Neural cell (in vitro differentiated cells): Measurements from ENCODE around the gene DSTN. TPM values are rescaled to one million over a fixed set of nuclear protein-coding genes. Genes with fewer than 3 reads are reported as not detected.

ENCODE experiments used
- H2AFZ ChIP-seq: fragments of 200-600, 300-800 bp; sonication (generic), shearing (Covaris generic); 2 replicates; pipeline ENCODE4 v1.6.0; 2014; ENCODE audit warnings: low read depth, mild to moderate bottlenecking, antibody characterized with exemption, low read length, moderate library complexity
- H3F3A ChIP-seq: fragments of 200-600 bp; shearing (Covaris generic); 2 replicates; pipeline ENCODE4 v1.6.1; 2016; ENCODE audit warnings: mild to moderate bottlenecking, moderate library complexity, mixed read lengths, antibody characterized with exemption, low read length; ENCODE audit not compliant: insufficient read depth, poor library complexity, severe bottlenecking
- H3K27ac ChIP-seq: fragments of 200-600, 300-800 bp; sonication (generic), shearing (Covaris generic); 2 replicates; pipeline ENCODE4 v1.5.1; 2014; ENCODE audit warnings: mild to moderate bottlenecking, low read length, moderate library complexity
- H3K27me3 ChIP-seq: fragments of 300-800, 200-600 bp; sonication (generic), shearing (Covaris generic); 2 replicates; pipeline ENCODE4 v1.6.0; 2014; ENCODE audit warnings: mild to moderate bottlenecking, low read depth, low read length, moderate library complexity; ENCODE audit not compliant: insufficient read depth
- H3K36me3 ChIP-seq: fragments of 300-800, 200-600 bp; sonication (generic), shearing (Covaris generic); 2 replicates; pipeline ENCODE4 v1.5.1; 2014; ENCODE audit warnings: mild to moderate bottlenecking, antibody characterized with exemption, low read length, moderate library complexity; ENCODE audit not compliant: insufficient read depth
- H3K4me2 ChIP-seq: fragments of 300-800, 200-600 bp; sonication (generic), shearing (Covaris generic); 2 replicates; pipeline ENCODE4 v1.6.0; 2014; ENCODE audit warnings: mild to moderate bottlenecking, low read length
- H3K4me3 ChIP-seq: fragments of 300-800, 200-600 bp; sonication (generic), shearing (Covaris generic); 2 replicates; pipeline ENCODE4 v1.5.1; 2014; ENCODE audit warnings: mild to moderate bottlenecking, low read length, moderate library complexity
- H3K79me2 ChIP-seq: fragments of 200-600 bp; shearing (Covaris generic); replicated peaks from 2 replicates; pipeline ENCODE4 v1.6.0; 2014; ENCODE audit warnings: mild to moderate bottlenecking, low read length, moderate library complexity; ENCODE audit not compliant: insufficient read depth
- H3K9ac ChIP-seq: fragments of 300-800, 200-600 bp; sonication (generic), shearing (Covaris generic); 2 replicates; pipeline ENCODE4 v1.6.1; 2016; ENCODE audit warnings: mild to moderate bottlenecking, low read length, mixed read lengths
- H3K9me2 ChIP-seq: fragments of 200-600 bp; shearing (Covaris generic); 2 replicates; pipeline ENCODE4 v1.6.1; 2016; ENCODE audit warnings: mild to moderate bottlenecking, low read length, mixed read lengths; ENCODE audit not compliant: insufficient read depth
- H3K9me3 ChIP-seq: fragments of 200-600, 300-800 bp; sonication (generic), shearing (Covaris generic); 2 replicates; pipeline ENCODE4 v1.6.1; 2016; ENCODE audit warnings: mild to moderate bottlenecking, mixed run types, low read length, moderate library complexity, mixed read lengths
- H4K20me1 ChIP-seq: fragments of 200-600 bp; shearing (Covaris generic); 2 replicates; pipeline ENCODE4 v1.6.1; 2016; ENCODE audit warnings: mild to moderate bottlenecking, mixed run types; ENCODE audit not compliant: insufficient read depth
- CTCF ChIP-seq: fragments of 450-650 bp; IDR thresholded peaks from 2 replicates; pipeline ENCODE4 v1.5.1; 2014; ENCODE audit warnings: antibody characterized with exemption, mild to moderate bottlenecking, moderate library complexity; ENCODE audit not compliant: poor library complexity, severe bottlenecking
- EP300 ChIP-seq: fragments of 450-650 bp; conservative IDR thresholded peaks from 2 replicates; pipeline ENCODE4 v1.6.1; 2014; ENCODE audit warnings: antibody characterized with exemption, mild to moderate bottlenecking, moderate library complexity; ENCODE audit not compliant: poor library complexity, severe bottlenecking
- EZH2 ChIP-seq: fragments of 200-600, 300-800 bp; shearing (Covaris generic), sonication (generic); IDR thresholded peaks from 2 replicates; pipeline ENCODE4 v1.6.1; 2014; ENCODE audit warnings: antibody characterized with exemption, low read length, borderline replicate concordance, mild to moderate bottlenecking; ENCODE audit not compliant: insufficient read depth, poor library complexity, severe bottlenecking
- MXI1 ChIP-seq: fragments of 450-650 bp; conservative IDR thresholded peaks from 2 replicates; pipeline ENCODE4 v1.6.1; 2014; ENCODE audit warnings: antibody characterized with exemption, mild to moderate bottlenecking; ENCODE audit not compliant: poor library complexity, severe bottlenecking
- POLR2AphosphoS5 ChIP-seq: IDR thresholded peaks from 2 replicates; pipeline ENCODE4 v1.6.1; 2012
- RAD21 ChIP-seq: fragments of 450-650 bp; conservative IDR thresholded peaks from 2 replicates; pipeline ENCODE4 v1.6.1; 2014; ENCODE audit warnings: antibody characterized with exemption, mild to moderate bottlenecking, moderate library complexity
- SMC3 ChIP-seq: fragments of 450-650 bp; conservative IDR thresholded peaks from 2 replicates; pipeline ENCODE4 v1.6.1; 2014; ENCODE audit warnings: antibody characterized with exemption, mild to moderate bottlenecking, moderate library complexity; ENCODE audit not compliant: poor library complexity
- TAF1 ChIP-seq: IDR thresholded peaks from 2 replicates; pipeline ENCODE4 v1.6.1; 2012; ENCODE audit warnings: low read depth
- polyA plus RNA-seq: library from polyadenylated mRNA; depleted of rRNA; stranded (reverse); fragments of >200 nt; gene quantifications from 2 replicates; pipeline ENCODE4 v1.2.3, GENCODE V29; 2014
- TF ChIP-seq, protein P1 (sequence below): IDR thresholded peaks from 2 replicates; pipeline ENCODE4 v1.6.1; 2012; ENCODE audit warnings: borderline replicate concordance

DSTN gene
- polyA plus RNA-seq, 1 donor from 2014 or later: 276 TPM

DNA sequence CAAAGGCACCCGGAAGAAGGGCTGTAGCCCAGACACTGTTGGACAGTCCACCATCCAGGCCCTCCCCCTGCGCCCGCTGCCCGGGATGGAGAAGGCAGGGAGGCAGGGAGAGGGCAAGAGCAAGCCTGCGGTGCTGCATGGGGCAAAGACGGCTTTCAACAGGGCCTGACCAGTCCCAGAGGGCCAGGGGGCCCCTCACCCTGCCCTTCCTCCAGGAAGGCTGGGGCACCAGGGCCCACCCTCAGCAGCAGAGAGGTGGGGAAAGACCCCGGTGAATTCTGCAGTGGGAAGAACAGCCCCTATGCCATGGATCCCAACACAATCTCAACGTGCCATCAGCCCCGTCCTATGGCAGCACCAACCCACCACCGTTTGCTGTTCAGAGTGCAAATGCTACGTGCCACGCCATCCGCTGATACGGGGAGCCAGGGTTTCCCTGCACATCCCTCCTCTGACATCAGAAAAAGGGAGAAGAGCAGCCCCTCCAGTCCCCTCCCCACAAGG lies 71.1 kb downstream of the DSTN start:
- Histone ChIP-seq H3K36me3 (no peaks in the 10 kb centered on the region), H3K4me3 (no peak overlapping the region), H3F3A (no peaks in the 10 kb centered on the region), H2AFZ (no peak overlapping the region), H3K9me2 (no peaks in the 10 kb centered on the region), H3K4me2 (no peak overlapping the region), H3K9ac (no peak overlapping the region), H3K9me3 (no peaks in the 10 kb centered on the region), H3K79me2 (no peaks in the 10 kb centered on the region), H4K20me1 (no peaks in the 10 kb centered on the region), H3K27me3 (peaks cover 21% of the 10 kb centered on the region), H3K27ac (no peak overlapping the region)
- no peak for TF ChIP-seq POLR2AphosphoS5
- TF ChIP-seq EP300: no peak
- TF ChIP-seq TAF1: no peak
- TF ChIP-seq MXI1: no peak
- TF ChIP-seq CTCF: no peak
- no peak for TF ChIP-seq RAD21
- TF ChIP-seq EZH2: no peak
- TF ChIP-seq, protein P1, sequence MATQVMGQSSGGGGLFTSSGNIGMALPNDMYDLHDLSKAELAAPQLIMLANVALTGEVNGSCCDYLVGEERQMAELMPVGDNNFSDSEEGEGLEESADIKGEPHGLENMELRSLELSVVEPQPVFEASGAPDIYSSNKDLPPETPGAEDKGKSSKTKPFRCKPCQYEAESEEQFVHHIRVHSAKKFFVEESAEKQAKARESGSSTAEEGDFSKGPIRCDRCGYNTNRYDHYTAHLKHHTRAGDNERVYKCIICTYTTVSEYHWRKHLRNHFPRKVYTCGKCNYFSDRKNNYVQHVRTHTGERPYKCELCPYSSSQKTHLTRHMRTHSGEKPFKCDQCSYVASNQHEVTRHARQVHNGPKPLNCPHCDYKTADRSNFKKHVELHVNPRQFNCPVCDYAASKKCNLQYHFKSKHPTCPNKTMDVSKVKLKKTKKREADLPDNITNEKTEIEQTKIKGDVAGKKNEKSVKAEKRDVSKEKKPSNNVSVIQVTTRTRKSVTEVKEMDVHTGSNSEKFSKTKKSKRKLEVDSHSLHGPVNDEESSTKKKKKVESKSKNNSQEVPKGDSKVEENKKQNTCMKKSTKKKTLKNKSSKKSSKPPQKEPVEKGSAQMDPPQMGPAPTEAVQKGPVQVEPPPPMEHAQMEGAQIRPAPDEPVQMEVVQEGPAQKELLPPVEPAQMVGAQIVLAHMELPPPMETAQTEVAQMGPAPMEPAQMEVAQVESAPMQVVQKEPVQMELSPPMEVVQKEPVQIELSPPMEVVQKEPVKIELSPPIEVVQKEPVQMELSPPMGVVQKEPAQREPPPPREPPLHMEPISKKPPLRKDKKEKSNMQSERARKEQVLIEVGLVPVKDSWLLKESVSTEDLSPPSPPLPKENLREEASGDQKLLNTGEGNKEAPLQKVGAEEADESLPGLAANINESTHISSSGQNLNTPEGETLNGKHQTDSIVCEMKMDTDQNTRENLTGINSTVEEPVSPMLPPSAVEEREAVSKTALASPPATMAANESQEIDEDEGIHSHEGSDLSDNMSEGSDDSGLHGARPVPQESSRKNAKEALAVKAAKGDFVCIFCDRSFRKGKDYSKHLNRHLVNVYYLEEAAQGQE: no peak
- no peak for TF ChIP-seq SMC3

DNA sequence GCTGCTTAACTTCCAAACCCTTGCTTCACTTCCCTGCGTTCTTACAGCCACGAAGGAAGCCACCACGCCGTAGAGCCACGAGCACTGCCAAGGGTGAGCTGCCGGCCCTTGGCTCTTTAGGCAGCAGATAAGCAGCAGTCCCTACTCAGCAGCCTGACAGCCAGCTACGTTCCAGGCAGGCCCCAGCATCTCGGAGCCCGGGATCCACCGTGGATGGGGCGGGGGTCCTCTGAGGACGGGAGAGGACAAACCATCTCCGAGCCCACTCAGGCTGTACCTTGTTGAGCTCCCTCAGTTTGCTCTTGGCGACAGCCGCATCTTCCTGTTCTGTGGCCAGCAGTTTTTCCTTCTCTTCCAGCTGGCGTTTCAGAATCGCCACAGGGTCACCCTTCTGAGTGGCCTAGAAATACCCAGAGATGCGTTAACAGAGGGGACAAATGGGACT lies 71.7 kb downstream of the DSTN start:
- Histone ChIP-seq H3K36me3 (no peaks in the 10 kb centered on the region), H3K79me2 (no peaks in the 10 kb centered on the region), H3K27me3 (peaks cover 27% of the 10 kb centered on the region), H3K9ac (no peak overlapping the region), H3K9me2 (no peaks in the 10 kb centered on the region), H3F3A (no peaks in the 10 kb centered on the region), H3K27ac (no peak overlapping the region), H4K20me1 (no peaks in the 10 kb centered on the region), H2AFZ (no peak overlapping the region), H3K9me3 (no peaks in the 10 kb centered on the region), H3K4me3 (no peak overlapping the region), H3K4me2 (no peak overlapping the region)
- TF ChIP-seq RAD21: no peak
- TF ChIP-seq MXI1: no peak
- no peak for TF ChIP-seq CTCF
- no peak for TF ChIP-seq EZH2
- no peak for TF ChIP-seq SMC3
- TF ChIP-seq EP300: no peak
- TF ChIP-seq, protein P1: no peak
- no peak for TF ChIP-seq POLR2AphosphoS5
- no peak for TF ChIP-seq TAF1
